CD8-positive, alpha-beta memory T cell (primary cell): ENCODE results near the gene MILR1. TPM values are rescaled to one million over a fixed set of nuclear protein-coding genes. Genes with fewer than 3 reads are reported as not detected.
"Not testable (repeated sequence)": the region's sequence is repeated elsewhere in the genome, so short reads cannot be mapped to it uniquely, and the experiment has no call there.

Source experiments
- CTCF ChIA-PET: fragments of 350-600 bp; sonication (Branson Sonifier 250); formaldehyde crosslinking; loops from one replicate; lab custom pipeline; 2021; ENCODE audit warnings: antibody characterized with exemption; lab: Charles Lee
- POLR2A ChIA-PET: fragments of 350-600 bp; sonication (Branson Sonifier 250); formaldehyde crosslinking; loops from one replicate; lab custom pipeline; 2021; ENCODE audit warnings: antibody characterized with exemption; lab: Charles Lee
- DNase-seq, 5 donors: peaks; one replicate each; pipeline versions ENCODE4 v3.0.0 to v3.0.0-alpha.2; 2020 to 2022; ENCODE audit warnings: mixed read lengths in 1 of 5
- H3K27ac ChIP-seq: one replicate; pipeline ENCODE4 v1.7.0; 2013; ENCODE audit warnings: low read depth, mild to moderate bottlenecking, low read length, moderate library complexity
- H3K27me3 ChIP-seq: 2 replicates; pipeline ENCODE4 v1.7.0; 2013; ENCODE audit warnings: low read length, mild to moderate bottlenecking; ENCODE audit not compliant: insufficient read depth, poor library complexity, severe bottlenecking
- H3K36me3 ChIP-seq: 2 replicates; pipeline ENCODE4 v1.7.0; 2013; ENCODE audit warnings: mild to moderate bottlenecking, low read length, moderate library complexity; ENCODE audit not compliant: insufficient read depth
- H3K4me1 ChIP-seq: 2 replicates; pipeline ENCODE4 v1.7.0; 2013; ENCODE audit warnings: mild to moderate bottlenecking, low read length, moderate library complexity; ENCODE audit not compliant: insufficient read depth
- H3K4me3 ChIP-seq: 2 replicates; pipeline ENCODE4 v1.7.0; 2013; ENCODE audit warnings: mild to moderate bottlenecking, low read length
- H3K9me3 ChIP-seq: 2 replicates; pipeline ENCODE4 v1.7.0; 2013; ENCODE audit warnings: mild to moderate bottlenecking, low read length
- H3K27ac Mint-ChIP-seq, 8 donors: one replicate each; pipeline ENCODE4 v1.8.0; 2020 to 2021; ENCODE audit warnings: mixed read lengths in 8 of 8, mild to moderate bottlenecking in 6 of 8, inconsistent platforms in 3 of 8, moderate library complexity in 3 of 8
- H3K27me3 Mint-ChIP-seq, 2 donors: one replicate each; pipeline ENCODE4 v1.8.0; 2020 to 2021; ENCODE audit warnings: mixed read lengths in 2 of 2, mild to moderate bottlenecking in 1 of 2, moderate library complexity in 1 of 2
- H3K36me3 Mint-ChIP-seq, 3 donors: one replicate each; pipeline ENCODE4 v1.8.0; 2020 to 2021; ENCODE audit warnings: mixed read lengths in 3 of 3, inconsistent platforms in 1 of 3, mild to moderate bottlenecking in 1 of 3
- H3K4me1 Mint-ChIP-seq, 3 donors: one replicate each; pipeline ENCODE4 v1.8.0; 2020 to 2021; ENCODE audit warnings: mixed read lengths in 3 of 3, inconsistent platforms in 1 of 3, mild to moderate bottlenecking in 1 of 3
- H3K4me3 Mint-ChIP-seq, 7 donors: one replicate each; pipeline ENCODE4 v1.8.0; 2020 to 2021; ENCODE audit warnings: mixed read lengths in 7 of 7, mild to moderate bottlenecking in 6 of 7, moderate library complexity in 4 of 7, inconsistent platforms in 2 of 7
- H3K9me3 Mint-ChIP-seq, 5 donors: one replicate each; pipeline ENCODE4 v1.8.0; 2020 to 2022; ENCODE audit warnings: mixed read lengths in 5 of 5, mild to moderate bottlenecking in 3 of 5, moderate library complexity in 2 of 5, inconsistent platforms in 1 of 5
- polyA plus RNA-seq: library from polyadenylated mRNA; unstranded; fragments of 300-500 nt; fragmentation: Illumina TruSeq; gene quantifications from one replicate; pipeline ENCODE4 v1.2.3, GENCODE V29; 2021
- total RNA-seq, 2 experiments: library from RNA; stranded (reverse); gene quantifications; one replicate each; pipeline ENCODE4 v1.2.3, GENCODE V29; 2021

Gene MILR1
- total and polyA plus RNA-seq, 3 experiments from 2014 or later: 0.66 to 0.69 TPM; not detected in 1

GRCh38 chr17:64447526-64447925 lies 1.4 kb upstream of the MILR1 start:
- Mint-ChIP-seq H3K27ac (no peak overlapping the region), H3K4me3 (no peak overlapping the region)
- POLR2A ChIA-PET: interaction anchor here (0.6 kb wide), 1 partner anchor 48 kb away, joined by 6 read pairs; no protein-coding TSS in a partner anchor

GRCh38 chr17:64449545-64449944 lies 630 bp downstream of the MILR1 start:
- Mint-ChIP-seq H3K27ac (no peak overlapping the region), H3K4me1 (peaks cover 0 to 5% (median 3%) of the 10 kb centered on the region in 3 donors), H3K27me3 (peaks cover 0 to 2% of the 10 kb centered on the region in 2 donors), H3K36me3 (no peaks in the 10 kb centered on the region), H3K4me3 (no peak overlapping the region), H3K9me3 (no peaks in the 10 kb centered on the region)
- Histone ChIP-seq H3K27ac (peak overlapping the region; percentile 59), H3K36me3 (no peaks in the 10 kb centered on the region), H3K4me1 (peaks cover 7% of the 10 kb centered on the region), H3K27me3 (no peaks in the 10 kb centered on the region), H3K4me3 (no peak overlapping the region), H3K9me3 (no peaks in the 10 kb centered on the region)
- DNase-seq: no peak
- POLR2A ChIA-PET: no interaction called here
- CTCF ChIA-PET: no interaction called here

More at GRCh38 chr17:64447526-64447925, 1.4 kb upstream of the MILR1 start:
- Histone ChIP-seq H3K27ac (no peak overlapping the region), H3K36me3 (no peaks in the 10 kb centered on the region), H3K4me1 (peaks cover 15% of the 10 kb centered on the region), H3K27me3 (no peaks in the 10 kb centered on the region), H3K9me3 (no peaks in the 10 kb centered on the region), H3K4me3 (no peak overlapping the region)
- Mint-ChIP-seq H3K4me1 (peaks cover 3 to 8% (median 7%) of the 10 kb centered on the region in 3 donors), H3K36me3 (no peaks in the 10 kb centered on the region), H3K27me3 (peaks cover 0 to 2% of the 10 kb centered on the region in 2 donors), H3K9me3 (no peaks in the 10 kb centered on the region)
- CTCF ChIA-PET: no interaction called here
- DNase-seq: no peak

GRCh38 chr17:64455993-64456885 lies 7.3 kb downstream of the MILR1 start:
- Mint-ChIP-seq H3K27ac (peak overlapping the region in 7 of 8 donors; percentile 66 to 88 (median 82)), H3K9me3 (no peaks in the 10 kb centered on the region), H3K4me3 (peak overlapping the region in 4 of 7 donors; percentile 37 to 67 (median 54)), H3K27me3 (peaks cover 2 to 3% of the 10 kb centered on the region in 2 donors), H3K4me1 (peaks cover 11 to 18% (median 17%) of the 10 kb centered on the region in 3 donors), H3K36me3 (no peaks in the 10 kb centered on the region)
- DNase-seq: peak in 1 of 5 donors; percentile 17
- POLR2A ChIA-PET: interaction anchor here (0.6 to 1.5 kb wide), 2 partner anchors 49 to 714 kb away, joined by 7 to 8 read pairs; no protein-coding TSS in a partner anchor
- peaks cover 16% of the 10 kb centered on the region for H3K4me1 ChIP-seq
- H3K4me3 ChIP-seq: peak overlapping the region; percentile 24
- no peak overlapping the region for H3K27ac ChIP-seq
- no peaks in the 10 kb centered on the region for H3K36me3 ChIP-seq
- CTCF ChIA-PET: interaction anchor here (0.9 to 1.6 kb wide), 2 partner anchors 13 to 37 kb away, joined by 3 to 6 read pairs; no protein-coding TSS in a partner anchor
- H3K27me3 ChIP-seq: no peaks in the 10 kb centered on the region
- H3K9me3 ChIP-seq: no peaks in the 10 kb centered on the region

GRCh38 chr17:64457156-64457555 lies 8.2 kb downstream of the MILR1 start:
- H3K4me1 ChIP-seq: peaks cover 16% of the 10 kb centered on the region
- Mint-ChIP-seq H3K27ac (no peak overlapping the region), H3K4me1 (peaks cover 11 to 18% (median 17%) of the 10 kb centered on the region in 3 donors), H3K36me3 (no peaks in the 10 kb centered on the region), H3K27me3 (peaks cover 0 to 6% of the 10 kb centered on the region in 2 donors), H3K4me3 (no peak overlapping the region), H3K9me3 (no peaks in the 10 kb centered on the region)
- H3K36me3 ChIP-seq: no peaks in the 10 kb centered on the region
- no peaks in the 10 kb centered on the region for H3K9me3 ChIP-seq
- ChIA-PET POLR2A (interaction anchor here (1.5 kb wide), 1 partner anchor 48 kb away, joined by 8 read pairs; no protein-coding TSS in a partner anchor), CTCF (interaction anchor here (0.9 to 1.6 kb wide), 3 partner anchors 14 to 136 kb away, joined by 3 to 6 read pairs (median 3); no protein-coding TSS in a partner anchor)
- no peak overlapping the region for H3K4me3 ChIP-seq
- no peak overlapping the region for H3K27ac ChIP-seq
- H3K27me3 ChIP-seq: no peaks in the 10 kb centered on the region
- DNase-seq: no peak

GRCh38 chr17:64458756-64459155 lies 9.8 kb downstream of the MILR1 start:
- Histone ChIP-seq H3K27ac (no peak overlapping the region), H3K36me3 (no peaks in the 10 kb centered on the region), H3K27me3 (no peaks in the 10 kb centered on the region), H3K4me1 (peaks cover 16% of the 10 kb centered on the region), H3K9me3 (no peaks in the 10 kb centered on the region), H3K4me3 (no peak overlapping the region)
- Mint-ChIP-seq H3K4me1 (peaks cover 11 to 18% (median 17%) of the 10 kb centered on the region in 3 donors), H3K27ac (peak overlapping the region in 1 of 8 donors; percentile 68), H3K36me3 (no peaks in the 10 kb centered on the region), H3K9me3 (no peaks in the 10 kb centered on the region), H3K27me3 (peaks cover 0 to 12% of the 10 kb centered on the region in 2 donors), H3K4me3 (no peak overlapping the region)
- DNase-seq: no peak
- ChIA-PET POLR2A (interaction anchor here (0.5 kb wide), 1 partner anchor 36 kb away, joined by 3 read pairs; no protein-coding TSS in a partner anchor), CTCF (no interaction called here)

- H3K27me3 ChIP-seq: no peaks in the 10 kb centered on the region
- no peak overlapping the region for H3K4me3 ChIP-seq
- Mint-ChIP-seq H3K27me3 (peaks cover 0 to 12% of the 10 kb centered on the region in 2 donors), H3K9me3 (no peaks in the 10 kb centered on the region), H3K4me3 (no peak overlapping the region), H3K4me1 (peaks cover 11 to 18% (median 17%) of the 10 kb centered on the region in 3 donors), H3K36me3 (no peaks in the 10 kb centered on the region), H3K27ac (no peak overlapping the region)
- ChIA-PET POLR2A (no interaction called here), CTCF (no interaction called here)
- peaks cover 16% of the 10 kb centered on the region for H3K4me1 ChIP-seq
- no peak overlapping the region for H3K27ac ChIP-seq
- no peaks in the 10 kb centered on the region for H3K9me3 ChIP-seq
- no peaks in the 10 kb centered on the region for H3K36me3 ChIP-seq
- no peak for DNase-seq
Measured at GRCh38 chr17:64459284-64459747, 10.4 kb downstream of the MILR1 start.

- CTCF ChIA-PET: interaction anchor here (1.0 kb wide), 1 partner anchor 46 kb away, joined by 4 read pairs; no protein-coding TSS in a partner anchor
- H3K27me3 ChIP-seq, DNase-seq, H3K36me3 ChIP-seq, H3K4me3 ChIP-seq, H3K9me3 ChIP-seq, H3K9me3 Mint-ChIP-seq, POLR2A ChIA-PET, H3K4me3 Mint-ChIP-seq, H3K27ac ChIP-seq, H3K27ac Mint-ChIP-seq, H3K36me3 Mint-ChIP-seq: not testable (repeated sequence)
- Mint-ChIP-seq H3K27me3 (peaks cover 0 to 12% of the 10 kb centered on the region in 2 donors), H3K4me1 (peaks cover 11 to 17% (median 15%) of the 10 kb centered on the region in 3 donors)
- H3K4me1 ChIP-seq: peaks cover 16% of the 10 kb centered on the region
Measured at GRCh38 chr17:64459818-64460217, 10.9 kb downstream of the MILR1 start.
